Heart left ventricle (tissue), 13 donors: ENCODE results near the gene CYBA.

Source experiments
- POLR2A ChIP-seq, 2 donors: fragments of 450-650 bp; IDR thresholded peaks; one replicate each; pipeline ENCODE4 v1.6.1; 2017; ENCODE audit warnings: antibody characterized with exemption in 2 of 2, mild to moderate bottlenecking in 2 of 2, moderate library complexity in 2 of 2
- TF ChIP-seq, protein P1 (sequence below), 12 donors: fragments of 200-600 bp; sonication (generic) in 4 of 12; IDR thresholded peaks; one replicate each; pipeline versions ENCODE4 v1.5.0 to v1.8.0; 2018 to 2022; ENCODE audit warnings: antibody characterized with exemption in 12 of 12, mild to moderate bottlenecking in 5 of 12
- donor health status: ischemic (EF 13 %, LVEDD 7.1; RV severe dilation, severe dysfunction).
- donor health status: DM: no; HTN: yes; CAD: no.
- donor health status: DM: no; HTN: no; CAD: no.
- donor health status: ischemic (EF 25% LVEDD 6.9; RV normal size, moderate dysfunction).
- donor health status: ischemic (EF 25% LVEDD 5.7; RV mildly dilated, moderate dysfunction).
- donor health status: ischemic (EF 35%, LVEDD 5.7; RV mildly dilated, moderate dysfunction).
- donor health status: nonischemic (EF 11% LVEDD 7.7; RV severe dilation, severe dysfunction).
- donor health status: DM: yes; HTN: yes; CAD: no.
- donor health status: PGD.
- donor health status: ischemic (EF 29% LVEDD 5.4; RV normal size, mild dysfunction).
- donor health status: nonischemic (EF 23%, LVEDD 6.1; RV moderate dilation, normal function).

DNA sequence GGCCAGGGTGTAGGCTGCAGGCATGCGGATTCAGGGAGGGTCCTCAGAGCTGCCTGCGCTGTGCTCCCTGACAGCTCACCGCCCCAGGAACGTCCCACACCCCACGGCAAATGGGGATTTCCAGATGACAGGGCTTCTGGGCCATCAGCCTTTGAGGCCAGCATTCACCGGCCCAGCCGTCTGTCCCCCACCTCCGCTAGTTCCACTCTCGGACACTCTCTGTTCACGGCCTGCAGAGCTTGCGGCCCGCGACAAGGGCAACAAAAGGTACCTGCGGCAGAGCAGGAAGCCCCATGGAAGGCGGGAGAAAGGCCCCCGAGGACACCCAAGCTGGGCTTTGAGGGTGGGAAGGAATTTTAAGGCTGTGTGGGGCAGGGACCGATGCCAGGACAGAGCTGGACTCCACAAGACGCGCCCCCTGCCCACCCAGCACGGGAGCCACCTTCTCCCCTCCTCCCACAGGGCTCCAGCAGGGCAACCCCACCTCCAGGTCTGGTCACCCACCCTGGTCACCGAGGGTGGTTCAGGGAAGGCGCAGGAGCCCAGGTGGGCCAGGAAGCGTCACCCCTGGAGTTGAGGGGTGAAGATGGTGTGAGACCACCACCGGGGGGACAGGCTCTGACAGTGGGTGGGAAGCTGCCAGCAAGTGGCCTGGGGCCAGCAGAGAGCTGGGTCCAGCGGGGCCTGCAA is 5.6 kb upstream of the CYBA start:
- TF ChIP-seq POLR2A (IDR thresholded peaks at IDR 0.05), result no peak
- TF ChIP-seq, protein P1, sequence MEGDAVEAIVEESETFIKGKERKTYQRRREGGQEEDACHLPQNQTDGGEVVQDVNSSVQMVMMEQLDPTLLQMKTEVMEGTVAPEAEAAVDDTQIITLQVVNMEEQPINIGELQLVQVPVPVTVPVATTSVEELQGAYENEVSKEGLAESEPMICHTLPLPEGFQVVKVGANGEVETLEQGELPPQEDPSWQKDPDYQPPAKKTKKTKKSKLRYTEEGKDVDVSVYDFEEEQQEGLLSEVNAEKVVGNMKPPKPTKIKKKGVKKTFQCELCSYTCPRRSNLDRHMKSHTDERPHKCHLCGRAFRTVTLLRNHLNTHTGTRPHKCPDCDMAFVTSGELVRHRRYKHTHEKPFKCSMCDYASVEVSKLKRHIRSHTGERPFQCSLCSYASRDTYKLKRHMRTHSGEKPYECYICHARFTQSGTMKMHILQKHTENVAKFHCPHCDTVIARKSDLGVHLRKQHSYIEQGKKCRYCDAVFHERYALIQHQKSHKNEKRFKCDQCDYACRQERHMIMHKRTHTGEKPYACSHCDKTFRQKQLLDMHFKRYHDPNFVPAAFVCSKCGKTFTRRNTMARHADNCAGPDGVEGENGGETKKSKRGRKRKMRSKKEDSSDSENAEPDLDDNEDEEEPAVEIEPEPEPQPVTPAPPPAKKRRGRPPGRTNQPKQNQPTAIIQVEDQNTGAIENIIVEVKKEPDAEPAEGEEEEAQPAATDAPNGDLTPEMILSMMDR (IDR thresholded peaks at IDR 0.05), result no peak
